Left ventricle myocardium inferior (tissue), 1 donor: ENCODE data around the gene UST. TPM values are rescaled to one million over a fixed set of nuclear protein-coding genes. Genes with fewer than 3 reads are reported as not detected.
A peak's percentile ranks its signal among the peaks of the same experiment; 100 is the strongest.

ENCODE experiments used
- DNase-seq: peaks from one replicate; pipeline ENCODE4 v3.0.0-alpha.2; 2020
- H3K27ac ChIP-seq: fragments of 200-600 bp; replicated peaks from 2 replicates; pipeline ENCODE4 v1.8.0; 2021
- H3K27me3 ChIP-seq: fragments of 200-600 bp; 2 replicates; pipeline ENCODE4 v1.8.0; 2021; ENCODE audit warnings: low read depth
- H3K36me3 ChIP-seq: fragments of 200-600 bp; 2 replicates; pipeline ENCODE4 v1.8.0; 2021
- H3K4me1 ChIP-seq: fragments of 200-600 bp; 2 replicates; pipeline ENCODE4 v1.8.0; 2021
- H3K4me3 ChIP-seq: fragments of 200-600 bp; 2 replicates; pipeline ENCODE4 v1.8.0; 2021; ENCODE audit warnings: mild to moderate bottlenecking, moderate library complexity
- H3K9me3 ChIP-seq: fragments of 200-600 bp; replicated peaks from 2 replicates; pipeline ENCODE4 v1.8.0; 2021
- CTCF ChIP-seq: fragments of 200-600 bp; IDR thresholded peaks from 2 replicates; pipeline ENCODE4 v1.8.0; 2021; ENCODE audit warnings: antibody characterized with exemption, mild to moderate bottlenecking, borderline replicate concordance
- intact Hi-C: fragments of 100-400 bp; cut with micrococcal nuclease; formaldehyde crosslinking; loops from one replicate; pipeline ENCODE4 v1.11.0; 2022
- long read RNA-seq: library from polyadenylated mRNA; unstranded; transcript quantifications from one replicate; pipeline ENCODE4 v2.0.0, GENCODE V29; 2021
- total RNA-seq: library from RNA; stranded (reverse); fragmentation: NEBNext Ultra II Directional; extraction: Animal tissue kit (Norgen Biotek cat#: 25700); gene quantifications from one replicate; pipeline ENCODE4 v1.2.1, GENCODE V29; 2021
- donor health status: DM: no; HTN: yes; CAD: no; lungs with severe emphysema.

The UST gene
- total RNA-seq = 3.3 TPM
- long read RNA-seq, full-length matches to known transcripts = 6 of 6 reads
- long read RNA-seq, partial matches to known transcripts = 0 of 6 reads
- long read RNA-seq, other reads (novel, unspliced or antisense) = 0 of 6 reads

GRCh38 chr6:148746363-148747144 lies at the start of gene UST:
TSS of gene UST (plus strand) at chr6:148747030. CDS start at chr6:148747431, 401 bp downstream.
- peak; percentile 49 for TF ChIP-seq CTCF
- no peaks in the 10 kb centered on the region for H3K9me3 ChIP-seq
- H3K27me3 ChIP-seq = peaks cover 19% of the 10 kb centered on the region
- H3K4me1 ChIP-seq = peaks cover 22% of the 10 kb centered on the region
- intact Hi-C loops = loop anchor here (2.0 kb wide), 1 partner anchor 200 kb away; no protein-coding TSS in a partner anchor
- H3K27ac ChIP-seq = peak within 1 kb of the TSS; percentile 89
- DNase-seq = peak; percentile 85
- no peaks in the 10 kb centered on the region for H3K36me3 ChIP-seq
- peak within 1 kb of the TSS; percentile 86 for H3K4me3 ChIP-seq

GRCh38 chr6:148697895-148698440 lies 48.9 kb upstream of the UST start:
- Histone ChIP-seq H3K27ac (no peak overlapping the region), H3K4me3 (no peak overlapping the region), H3K27me3 (no peaks in the 10 kb centered on the region), H3K9me3 (peaks cover 9% of the 10 kb centered on the region), H3K4me1 (peaks cover 9% of the 10 kb centered on the region), H3K36me3 (no peaks in the 10 kb centered on the region)
- TF ChIP-seq CTCF = no peak
- no peak for DNase-seq
- intact Hi-C loops = no loop called here

- DNase-seq = no peak
- Histone ChIP-seq H3K9me3 (peaks cover 10% of the 10 kb centered on the region), H3K4me1 (peaks cover 9% of the 10 kb centered on the region), H3K27ac (no peak overlapping the region), H3K4me3 (no peak overlapping the region), H3K36me3 (no peaks in the 10 kb centered on the region), H3K27me3 (no peaks in the 10 kb centered on the region)
- intact Hi-C loops = no loop called here
- TF ChIP-seq CTCF = no peak
These were observed 48.1 kb upstream of the UST start for GRCh38 chr6:148698671-148699180.

- H3K36me3 ChIP-seq = no peaks in the 10 kb centered on the region
- DNase-seq = no peak
- H3K9me3 ChIP-seq = peaks cover 10% of the 10 kb centered on the region
- peak overlapping the region; percentile 48 for H3K4me3 ChIP-seq
- peaks cover 9% of the 10 kb centered on the region for H3K4me1 ChIP-seq
- TF ChIP-seq CTCF = no peak
- H3K27me3 ChIP-seq = no peaks in the 10 kb centered on the region
- H3K27ac ChIP-seq = peak overlapping the region; percentile 6
- intact Hi-C loops = no loop called here
These were observed 46.6 kb upstream of the UST start for GRCh38 chr6:148700047-148700715.

- H3K36me3 ChIP-seq = no peaks in the 10 kb centered on the region
- no peak for TF ChIP-seq CTCF
- H3K4me1 ChIP-seq = peaks cover 9% of the 10 kb centered on the region
- DNase-seq = no peak
- peaks cover 10% of the 10 kb centered on the region for H3K9me3 ChIP-seq
- H3K27ac ChIP-seq = peak overlapping the region; percentile 6
- intact Hi-C loops = no loop called here
- no peaks in the 10 kb centered on the region for H3K27me3 ChIP-seq
- peak overlapping the region; percentile 48 for H3K4me3 ChIP-seq
These were observed 46.0 kb upstream of the UST start for GRCh38 chr6:148700741-148701311.
